ENCODE results near the gene AIFM2. TPM values are rescaled to one million over a fixed set of nuclear protein-coding genes. Genes with fewer than 3 reads are reported as not detected.

AIFM2 gene
- total and polyA plus RNA-seq, 10 of the 15 experiments (the other 5 are each of a cell fraction or from before 2014, with no cell fraction given): 4.5 to 30.8 (median 15.6) TPM

GRCh38 chr10:70155255-70155838 lies 22.7 kb upstream of the AIFM2 start:
- no peak overlapping the region for H3K27ac ChIP-seq (ENCODE audit: control insufficient read depth, insufficient read depth)
- ChIA-PET RAD21 (ENCODE audit: unreplicated experiment) (interaction anchor here (0.5 to 1.5 kb wide), 2 partner anchors 9 to 210 kb away, joined by 5 to 8 read pairs; partner anchors contain the start of gene TYSND1), CTCF (interaction anchor here (2.1 kb wide), 1 partner anchor 9 kb away, joined by 15 read pairs; the partner anchor contains the start of gene TYSND1), SMC1A (ENCODE audit: uncharacterized antibody, unreplicated experiment) (interaction anchor here (0.8 to 1.5 kb wide), 2 partner anchors 9 to 212 kb away, joined by 3 to 4 read pairs; partner anchors contain the start of gene TYSND1), POLR2A (interaction anchor here (1.1 to 1.2 kb wide), 2 partner anchors 15 to 22 kb away, joined by 3 to 4 read pairs; no protein-coding TSS in a partner anchor)
- intact Hi-C loops (cut with micrococcal nuclease; ENCODE audit: unreplicated experiment) (no loop called here), in situ Hi-C loops (cut with MboI) (no loop called here)
- BruUV-seq (replicated peaks): no TSS peak
- H3K27me3 ChIP-seq (replicated peaks in 1 of 2; ENCODE audit: control insufficient read depth in 2 of 2, insufficient read depth in 2 of 2, low read length in 1 of 2): no peaks in the 10 kb centered on the region
- no peak overlapping the region for H3K9ac ChIP-seq (ENCODE audit: control insufficient read depth, insufficient read depth, low read length)
- H3K4me3 ChIP-seq: no peak overlapping the region
- peaks cover 8% of the 10 kb centered on the region for H3K79me2 ChIP-seq (ENCODE audit: control insufficient read depth, insufficient read depth, low read length)
- FAIRE-seq: no peak
- ATAC-seq: no peak
- WGBS (ENCODE audit: insufficient coverage, insufficient replicate concordance, low lambda C conversion rate, missing lambda C conversion rate): 63% methylated on average over 3 of the region's 3 CpGs
- H3K4me1 ChIP-seq (ENCODE audit: control insufficient read depth, insufficient read depth, low read length): no peaks in the 10 kb centered on the region
- peaks cover 13 to 28% of the 10 kb centered on the region in 2 experiments for H3K36me3 ChIP-seq (ENCODE audit: control insufficient read depth in 2 of 2, insufficient read depth in 2 of 2, low read length in 1 of 2)
- no peak overlapping the region for H3K4me2 ChIP-seq (ENCODE audit: control insufficient read depth, insufficient read depth)
- H4K20me1 ChIP-seq (ENCODE audit: control insufficient read depth, insufficient read depth): no peaks in the 10 kb centered on the region
- H3K9me3 ChIP-seq (replicated peaks; ENCODE audit: control insufficient read depth, insufficient read depth, low read length): no peaks in the 10 kb centered on the region
- TF ChIP-seq POLR2AphosphoS5 (IDR thresholded peaks at IDR 0.05; ENCODE audit: low read length) (no peak), RELA (IDR thresholded peaks at IDR 0.05; ENCODE audit: borderline replicate concordance, partially characterized antibody) (no peak), REST (IDR thresholded peaks at IDR 0.05; ENCODE audit: low read depth, low read length) (no peak), DPF2 (IDR thresholded peaks at IDR 0.05) (no peak), TARDBP (IDR thresholded peaks at IDR 0.05; ENCODE audit: borderline replicate concordance) (no peak)
- DNase-seq (ENCODE audit: low read depth, low spot score): no peak
- H2AFZ ChIP-seq (ENCODE audit: control insufficient read depth, low read depth, low read length): no peak overlapping the region

All from GM12878 (cell line).